Fibroblast of skin of right biceps (primary cell): ENCODE measurements around the gene CSAG2.

Experiments
- DNase-seq: peaks from one replicate; pipeline ENCODE4 v3.0.0-alpha.2; 2013

The CSAG2 gene

DNA sequence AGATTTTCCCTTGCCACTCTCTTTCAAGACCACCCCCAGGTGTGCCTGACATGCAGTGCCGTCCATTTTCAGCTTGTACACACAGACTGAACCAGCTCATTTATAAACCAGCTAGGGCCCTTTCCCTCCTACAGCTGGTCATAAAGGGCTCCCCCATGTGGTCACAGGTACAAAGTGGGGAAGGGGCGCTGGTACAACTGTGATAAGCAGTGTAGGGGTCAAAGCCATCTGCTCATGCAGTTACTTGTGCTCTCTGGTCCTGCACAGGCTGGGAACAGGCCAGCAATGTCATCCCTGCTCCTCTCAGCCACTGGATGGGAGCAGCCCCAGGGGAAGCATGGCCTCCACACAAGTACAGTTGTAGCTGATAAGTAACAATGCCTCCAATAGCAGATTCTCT, 50.8 kb downstream of the CSAG2 start:
- no peak for DNase-seq
